Keratinocyte (primary cell): ENCODE data around the gene CDH13.

Experiments used
- CTCF ChIP-seq, 3 experiments: IDR thresholded peaks in 1 of 3; conservative IDR thresholded peaks in 1 of 3; optimal IDR thresholded peaks in 1 of 3; 2 replicates in 2 of 3; 3 replicates in 1 of 3; pipeline versions ENCODE3 to v1.5.1; 2011; ENCODE audit warnings: low read length in 3 of 3, mild to moderate bottlenecking in 3 of 3, moderate library complexity in 2 of 3, control low read depth in 1 of 3, inconsistent platforms in 1 of 3; ENCODE audit not compliant: insufficient read depth in 2 of 3; ENCODE audit errors: extremely low read depth in 1 of 3
- EZH2 ChIP-seq: IDR thresholded peaks from one replicate; pipeline ENCODE4 v1.6.1; 2012; ENCODE audit warnings: inconsistent platforms, mild to moderate bottlenecking, low read length, moderate library complexity

- TF ChIP-seq CTCF (optimal IDR thresholded peaks at IDR 0.05 in 1 of 3, IDR thresholded peaks at IDR 0.05 in 1 of 3, conservative IDR thresholded peaks at IDR 0.05 in 1 of 3; ENCODE audit: extremely low read depth in 1 of 3, insufficient read depth in 2 of 3, low read length in 3 of 3) (no peak), EZH2 (no peak)
Observed at GRCh38 chr16:82841108-82841507, 214.3 kb downstream of the CDH13 start.
